Activated CD8-positive, alpha-beta memory T cell treated with anti-CD3 and anti-CD28 coated beads, Interleukin-2, amount 50 U/mL, for 4 hours (primary cell): ENCODE measurements around the gene RBM19.
"Not testable (repeated sequence)": the region's sequence is repeated elsewhere in the genome, so short reads cannot be mapped to it uniquely, and the experiment has no call there.

ENCODE experiments used
- DNase-seq: peaks from one replicate; pipeline ENCODE4 v3.0.0-alpha.2; 2020

Gene RBM19

GRCh38 chr12:113965951-113966797 lies at the start of gene RBM19:
Gene RBM19 (minus strand): TSS chr12:113966325. CDS start chr12:113966227, 98 bp downstream.
- DNase-seq = peak; percentile 96

- DNase-seq = no peak
Observed at GRCh38 chr12:114015851-114016250, 49.7 kb upstream of the RBM19 start.

GRCh38 chr12:114013575-114014345 lies 47.6 kb upstream of the RBM19 start:
- no peak for DNase-seq

- DNase-seq = no peak
Observed at GRCh38 chr12:114012744-114013431, 46.8 kb upstream of the RBM19 start.

- no peak for DNase-seq
Observed at GRCh38 chr12:114011711-114012110, 45.6 kb upstream of the RBM19 start.

GRCh38 chr12:114006482-114007425 lies 40.6 kb upstream of the RBM19 start:
- DNase-seq = no peak

GRCh38 chr12:114004402-114004801 lies 38.3 kb upstream of the RBM19 start:
- no peak for DNase-seq

- DNase-seq = no peak
Observed at GRCh38 chr12:114003286-114003685, 37.2 kb upstream of the RBM19 start.

- no peak for DNase-seq
Observed at GRCh38 chr12:114001511-114002340, 35.6 kb upstream of the RBM19 start.

GRCh38 chr12:114000861-114001260 lies 34.7 kb upstream of the RBM19 start:
- DNase-seq = no peak

GRCh38 chr12:114000261-114000660 lies 34.1 kb upstream of the RBM19 start:
- not testable (repeated sequence) for DNase-seq

GRCh38 chr12:113997365-113997764 lies 31.2 kb upstream of the RBM19 start:
- no peak for DNase-seq

- DNase-seq = no peak
Observed at GRCh38 chr12:113996026-113996425, 29.9 kb upstream of the RBM19 start.

- no peak for DNase-seq
Observed at GRCh38 chr12:113994051-113994450, 27.9 kb upstream of the RBM19 start.

- not testable (repeated sequence) for DNase-seq
Observed at GRCh38 chr12:113992751-113993150, 26.6 kb upstream of the RBM19 start.

- DNase-seq = no peak
Observed at GRCh38 chr12:113991224-113992044, 25.3 kb upstream of the RBM19 start.

GRCh38 chr12:113990250-113991223 lies 24.4 kb upstream of the RBM19 start:
- no peak for DNase-seq

- no peak for DNase-seq
Observed at GRCh38 chr12:113988976-113989375, 22.9 kb upstream of the RBM19 start.

GRCh38 chr12:113988064-113988451 lies 21.9 kb upstream of the RBM19 start:
- DNase-seq = no peak
